COLO668 (cell line): Measurements from ENCODE around the gene OTUD3.
"Not testable (repeated sequence)": the region's sequence is repeated elsewhere in the genome, so short reads cannot be mapped to it uniquely, and the experiment has no call there.

Experiments used
- DNase-seq: peaks from one replicate; lab custom pipeline; 2025; ENCODE audit not compliant: unreplicated experiment; lab: John Stamatoyannopoulos, UW

OTUD3 gene, protein sequence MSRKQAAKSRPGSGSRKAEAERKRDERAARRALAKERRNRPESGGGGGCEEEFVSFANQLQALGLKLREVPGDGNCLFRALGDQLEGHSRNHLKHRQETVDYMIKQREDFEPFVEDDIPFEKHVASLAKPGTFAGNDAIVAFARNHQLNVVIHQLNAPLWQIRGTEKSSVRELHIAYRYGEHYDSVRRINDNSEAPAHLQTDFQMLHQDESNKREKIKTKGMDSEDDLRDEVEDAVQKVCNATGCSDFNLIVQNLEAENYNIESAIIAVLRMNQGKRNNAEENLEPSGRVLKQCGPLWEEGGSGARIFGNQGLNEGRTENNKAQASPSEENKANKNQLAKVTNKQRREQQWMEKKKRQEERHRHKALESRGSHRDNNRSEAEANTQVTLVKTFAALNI

GRCh38 chr1:19882111-19883071, at the start of gene OTUD3:
TSS of gene OTUD3 (plus strand) at chr1:19882395. CDS start at chr1:19882514, 119 bp downstream.
- peak; percentile 99 for DNase-seq

- DNase-seq = no peak
These were observed 46.6 kb upstream of the OTUD3 start for GRCh38 chr1:19835578-19835977.

- DNase-seq = no peak
These were observed 44.3 kb upstream of the OTUD3 start for GRCh38 chr1:19837866-19838265.

- DNase-seq = no peak
These were observed 42.0 kb upstream of the OTUD3 start for GRCh38 chr1:19840228-19840627.

GRCh38 chr1:19844731-19845495, 37.3 kb upstream of the OTUD3 start:
- DNase-seq = no peak

- DNase-seq = no peak
These were observed 36.6 kb upstream of the OTUD3 start for GRCh38 chr1:19845555-19845954.

DNA sequence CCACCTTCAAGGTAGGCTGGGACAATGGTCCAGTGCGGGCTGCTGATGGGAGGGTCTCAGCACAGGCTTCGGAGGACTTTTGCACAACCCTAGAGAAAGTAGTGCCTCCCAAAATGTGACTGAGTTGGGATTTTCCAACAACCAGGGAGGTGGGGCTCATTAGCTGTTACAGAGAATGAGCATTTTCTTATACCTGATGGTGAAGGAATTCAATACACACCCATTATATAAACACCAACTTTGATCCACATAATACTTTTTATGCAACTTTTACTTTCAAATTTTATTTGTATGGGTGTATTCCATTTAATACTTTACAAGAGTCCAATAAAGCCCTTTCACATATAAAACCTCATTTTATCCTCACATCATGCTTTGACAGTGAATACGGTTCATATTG, 35.9 kb upstream of the OTUD3 start:
- no peak for DNase-seq

DNA sequence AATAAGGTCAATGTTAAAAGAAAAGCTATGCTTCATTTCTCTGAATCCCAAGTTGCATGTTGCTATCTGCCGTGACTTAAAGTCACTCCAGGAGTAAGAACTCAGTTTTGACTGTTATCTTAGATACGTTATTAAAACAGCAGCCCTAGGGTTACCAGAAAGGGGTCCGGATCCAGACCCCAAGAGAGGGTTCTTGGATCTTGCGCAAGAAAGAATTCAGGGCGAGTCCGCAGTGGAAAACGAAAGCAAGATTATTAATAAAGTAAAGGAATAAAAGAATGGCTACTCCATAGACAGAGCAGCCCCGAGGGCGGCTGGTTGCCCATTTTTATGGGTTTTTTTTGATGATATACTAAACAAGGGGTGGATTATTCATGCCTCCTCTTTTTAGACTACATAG, 34.9 kb upstream of the OTUD3 start:
- not testable (repeated sequence) for DNase-seq

- DNase-seq = not testable (repeated sequence)
These were observed 32.9 kb upstream of the OTUD3 start for GRCh38 chr1:19849307-19849706.

- DNase-seq = no peak
These were observed 32.0 kb upstream of the OTUD3 start for GRCh38 chr1:19850214-19850613.

DNA sequence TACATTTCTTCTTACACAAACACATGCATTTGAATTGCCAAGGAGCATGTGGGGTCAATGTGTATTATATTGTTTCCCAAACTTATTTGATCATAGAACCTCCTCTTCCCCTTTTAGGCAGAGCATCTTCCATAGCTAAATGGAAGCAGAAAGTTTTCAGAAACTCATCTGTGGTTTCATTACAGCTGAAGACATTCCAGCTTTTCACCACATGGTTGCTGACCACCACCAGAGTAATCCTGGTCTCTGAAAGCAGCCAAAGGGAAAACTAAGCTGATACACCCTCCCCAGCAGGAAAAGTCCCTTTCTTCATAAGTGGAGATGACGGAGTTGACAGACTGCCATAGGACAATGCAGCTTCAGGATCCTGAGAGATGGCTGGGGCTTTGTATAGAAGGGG, 30.2 kb upstream of the OTUD3 start:
- no peak for DNase-seq

- no peak for DNase-seq
These were observed 27.3 kb upstream of the OTUD3 start for GRCh38 chr1:19854866-19855265.

DNA sequence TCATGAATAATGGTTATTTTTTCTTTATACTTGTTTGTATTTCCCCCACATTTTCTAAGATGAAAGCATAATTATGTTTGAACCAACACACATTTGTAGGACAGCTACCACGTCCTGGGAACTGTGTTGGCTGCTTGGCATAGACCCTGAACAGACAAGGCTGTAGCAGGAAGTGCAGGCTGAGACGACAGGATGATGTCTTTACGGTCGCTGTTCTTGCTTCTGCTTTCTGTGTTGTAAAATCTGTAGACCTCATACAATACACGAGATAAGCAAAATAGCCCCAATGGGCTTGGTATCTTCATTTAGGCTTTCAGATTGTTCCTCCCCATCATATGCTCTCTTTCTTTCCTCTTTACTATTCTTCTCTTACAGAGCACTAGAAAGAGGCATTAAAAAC, 23.3 kb upstream of the OTUD3 start:
- DNase-seq = no peak

GRCh38 chr1:19859876-19860275, 22.3 kb upstream of the OTUD3 start:
- no peak for DNase-seq

- DNase-seq = peak; percentile 76
These were observed 21.8 kb upstream of the OTUD3 start for GRCh38 chr1:19860418-19860817.

DNA sequence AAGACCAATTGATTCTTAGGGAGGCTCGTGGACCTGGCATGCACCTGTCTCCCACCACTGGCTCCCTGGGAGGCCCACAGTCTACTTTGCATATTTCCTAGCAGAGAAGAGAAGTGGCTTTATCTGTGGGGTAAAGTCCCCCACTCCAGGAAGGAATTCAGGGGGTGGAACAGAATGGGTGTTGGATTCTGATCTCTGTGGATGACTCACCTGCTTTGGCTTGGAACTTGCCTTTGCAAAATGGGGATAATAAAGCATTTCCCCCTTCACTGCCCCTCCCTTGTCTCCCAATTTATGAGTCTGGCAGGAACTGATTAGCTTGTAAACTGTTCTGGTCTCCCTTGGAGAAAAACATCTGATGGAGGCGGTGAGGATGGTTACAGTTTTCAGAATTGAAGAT, 21.2 kb upstream of the OTUD3 start:
- DNase-seq = peak; percentile 75

- no peak for DNase-seq
These were observed 20.2 kb upstream of the OTUD3 start for GRCh38 chr1:19861842-19862530.

DNA sequence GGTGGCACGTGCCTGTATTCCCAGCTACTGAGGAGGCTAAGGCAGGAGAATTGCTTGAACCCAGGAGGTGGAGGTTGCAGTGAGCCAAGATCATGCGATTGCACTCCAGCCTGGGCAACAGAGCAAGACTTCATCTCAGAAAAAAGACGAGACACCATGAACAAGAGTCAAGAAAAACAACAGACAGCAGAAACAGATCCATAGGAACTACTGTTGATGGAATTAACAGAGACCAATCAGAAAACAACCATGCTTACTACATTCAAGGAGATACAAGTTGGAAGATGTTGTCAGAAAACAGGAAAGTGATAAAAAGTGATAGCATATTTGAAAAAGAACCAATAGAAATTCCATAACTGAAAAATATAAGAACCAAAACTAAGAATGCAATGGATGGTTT, 19.3 kb upstream of the OTUD3 start:
- no peak for DNase-seq

GRCh38 chr1:19864570-19865160, 17.5 kb upstream of the OTUD3 start:
- DNase-seq = no peak

- DNase-seq = no peak
These were observed 16.2 kb upstream of the OTUD3 start for GRCh38 chr1:19866029-19866428.
